ACHN (cell line): ENCODE data around the gene SLC36A4.
A peak's percentile ranks its signal among the peaks of the same experiment; 100 is the strongest.
"Not testable (repeated sequence)": the region's sequence is repeated elsewhere in the genome, so short reads cannot be mapped to it uniquely, and the experiment has no call there.

Experiments
- DNase-seq: peaks from one replicate; pipeline ENCODE4 v3.0.0-alpha.2; 2015
- in situ Hi-C: cut with HindIII; loops from 2 replicates; pipeline ENCODE4 v1.10.0; 2017; ENCODE audit warnings: low sequenced_read_pairs, low pct_ligation_motif_present, low pct_unique_long_range_greater_than_20kb

Gene SLC36A4

DNA sequence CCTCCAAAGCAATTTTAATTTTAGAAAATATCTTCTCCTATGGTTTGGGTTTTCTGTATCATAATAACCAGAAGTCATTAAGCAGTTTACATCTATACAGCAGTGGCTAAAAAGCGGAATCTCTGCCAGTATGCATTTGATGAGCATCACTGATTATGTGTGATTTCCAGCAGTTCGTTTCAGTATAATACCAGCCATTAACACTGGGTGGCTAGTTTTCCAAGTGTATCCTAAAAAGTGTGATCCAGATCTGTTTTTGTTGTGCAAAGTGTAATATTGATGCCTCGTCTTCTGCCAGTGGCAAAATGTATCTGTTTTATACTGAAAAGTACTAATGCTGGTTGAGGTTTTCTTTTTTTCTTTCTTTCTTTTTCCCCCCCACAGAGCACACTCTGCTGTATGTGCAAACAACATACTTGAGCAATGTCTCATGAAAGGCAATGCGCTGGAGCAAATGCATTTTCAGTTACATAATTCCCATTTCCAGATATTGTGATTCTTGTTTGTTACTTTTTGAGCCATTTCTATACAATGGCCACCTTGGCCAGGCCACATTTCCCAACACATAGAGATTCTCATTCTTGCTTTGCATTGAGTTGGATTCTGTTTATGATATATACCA lies 64.2 kb downstream of the SLC36A4 start:
- in situ Hi-C loops = no loop called here
- DNase-seq = no peak

- DNase-seq = no peak
- in situ Hi-C loops = no loop called here
Measured at GRCh38 chr11:93132836-93133235, 65.0 kb downstream of the SLC36A4 start.

DNA sequence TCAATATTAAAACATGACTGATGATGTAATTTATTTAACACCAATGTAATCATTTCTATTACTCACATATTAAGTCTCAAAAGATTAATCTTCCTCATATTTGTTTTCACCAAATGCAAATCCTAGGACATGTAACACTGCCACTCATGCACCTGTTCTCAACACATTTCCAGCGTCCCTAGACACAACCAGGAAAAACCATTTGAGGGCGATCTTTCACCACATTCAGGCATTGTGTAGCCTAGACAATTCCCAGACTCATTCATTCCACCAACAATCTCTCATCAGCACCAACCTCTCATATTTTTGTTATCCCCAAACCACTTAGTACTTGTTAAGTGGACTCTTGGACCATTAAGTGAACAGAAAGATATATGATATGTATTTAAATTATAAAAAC lies 66.1 kb downstream of the SLC36A4 start:
- in situ Hi-C loops = no loop called here
- peak; percentile 14 for DNase-seq

- in situ Hi-C loops = no loop called here
- no peak for DNase-seq
Measured at GRCh38 chr11:93128574-93128973, 69.2 kb downstream of the SLC36A4 start.

- DNase-seq = no peak
- in situ Hi-C loops = no loop called here
Measured at GRCh38 chr11:93123351-93123898, 74.4 kb downstream of the SLC36A4 start.

DNA sequence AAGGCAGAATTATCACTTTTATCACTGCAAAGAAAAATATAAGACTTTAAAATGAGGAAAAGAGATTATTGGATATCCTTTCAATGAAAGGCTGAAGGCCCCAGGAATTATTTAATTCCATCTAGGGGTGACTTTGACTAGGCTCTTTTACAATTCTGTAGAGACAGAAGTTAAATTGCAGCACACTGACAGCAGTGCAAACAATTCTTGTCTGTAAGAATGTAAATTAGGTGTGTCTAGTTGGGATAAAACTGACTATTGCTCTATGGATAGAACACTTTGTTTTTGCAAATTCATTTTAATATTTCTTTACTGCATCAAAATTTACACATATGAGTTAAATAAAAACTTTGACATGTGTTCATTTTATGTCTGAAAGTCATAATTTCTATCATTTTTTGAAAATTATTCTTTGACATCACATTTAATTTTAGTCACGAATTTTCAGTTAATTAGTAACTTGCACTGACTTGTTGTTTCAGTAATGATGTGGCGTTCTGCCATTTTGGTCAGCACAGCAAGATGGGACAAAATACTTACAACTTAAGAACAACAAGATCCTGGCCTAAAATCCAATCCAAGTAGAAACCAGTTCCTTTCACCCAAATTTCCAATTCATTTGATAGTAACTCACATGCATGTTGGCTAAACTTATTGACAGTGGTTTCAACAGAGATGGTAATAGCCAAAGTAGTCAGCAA lies 75.1 kb downstream of the SLC36A4 start:
- no peak for DNase-seq
- in situ Hi-C loops = no loop called here

DNA sequence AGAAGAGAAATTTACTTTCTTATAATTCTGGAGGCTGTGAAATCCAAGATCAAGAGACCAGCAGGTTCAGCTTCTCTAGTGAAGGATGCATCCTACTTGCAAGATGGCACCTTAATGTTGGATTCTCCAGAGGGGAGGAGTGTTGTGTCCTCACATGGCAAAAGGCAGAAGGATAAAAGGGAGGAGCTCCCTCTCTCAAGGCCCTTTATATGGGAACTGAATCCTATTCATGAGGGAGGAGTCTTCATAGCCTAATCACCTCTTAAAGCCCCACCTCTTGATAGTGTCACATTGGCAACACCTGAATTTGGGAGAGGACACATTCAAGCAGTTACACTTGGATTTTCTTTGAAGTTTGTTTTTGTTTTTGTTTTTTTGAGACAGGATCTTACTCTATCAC lies 79.5 kb downstream of the SLC36A4 start:
- no peak for DNase-seq
- in situ Hi-C loops = no loop called here

GRCh38 chr11:93117565-93117964 lies 80.2 kb downstream of the SLC36A4 start:
- no peak for DNase-seq
- in situ Hi-C loops = no loop called here

GRCh38 chr11:93116641-93117441 lies 81.0 kb downstream of the SLC36A4 start:
- DNase-seq = no peak
- in situ Hi-C loops = no loop called here

- in situ Hi-C loops = no loop called here
- no peak for DNase-seq
Measured at GRCh38 chr11:93114304-93114703, 83.5 kb downstream of the SLC36A4 start.

DNA sequence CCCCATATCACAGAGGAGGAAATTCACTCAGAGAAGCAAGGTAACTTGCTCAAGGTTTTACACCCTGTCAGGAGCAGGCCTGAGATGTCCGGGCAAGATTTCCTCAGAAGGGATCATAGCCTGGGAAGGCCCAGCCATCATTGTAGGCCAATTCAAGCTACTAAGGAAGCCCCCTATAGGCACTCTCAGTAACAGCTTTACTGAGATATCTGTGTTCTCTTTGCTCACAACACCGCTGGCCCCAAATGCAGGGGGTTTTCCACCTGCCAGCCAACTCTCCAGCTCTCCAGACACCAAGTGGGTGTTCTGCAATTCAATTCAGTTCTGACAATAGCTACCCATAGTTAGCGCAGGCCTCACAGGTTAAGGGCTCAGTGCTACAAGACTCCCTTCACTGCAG lies 84.0 kb downstream of the SLC36A4 start:
- in situ Hi-C loops = no loop called here
- no peak for DNase-seq

DNA sequence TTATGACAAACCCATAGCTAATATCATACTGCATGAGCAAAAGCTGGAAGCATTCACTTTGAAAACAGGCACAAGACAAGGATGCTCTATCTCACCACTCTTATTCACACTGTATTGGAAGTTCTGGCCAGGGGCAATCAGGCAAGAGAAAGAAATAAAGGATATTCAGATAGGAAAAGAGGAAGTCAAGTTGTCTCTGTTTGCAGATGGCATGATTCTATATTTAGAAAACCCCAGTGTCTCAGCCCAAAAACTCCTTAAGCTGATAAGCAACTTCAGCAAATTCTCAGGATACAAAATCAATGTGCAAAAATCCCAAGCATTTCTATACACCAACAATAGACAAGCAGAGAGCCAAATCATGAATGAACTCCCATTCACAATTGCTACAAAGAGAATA lies 86.6 kb downstream of the SLC36A4 start:
- DNase-seq, in situ Hi-C loops: not testable (repeated sequence)

DNA sequence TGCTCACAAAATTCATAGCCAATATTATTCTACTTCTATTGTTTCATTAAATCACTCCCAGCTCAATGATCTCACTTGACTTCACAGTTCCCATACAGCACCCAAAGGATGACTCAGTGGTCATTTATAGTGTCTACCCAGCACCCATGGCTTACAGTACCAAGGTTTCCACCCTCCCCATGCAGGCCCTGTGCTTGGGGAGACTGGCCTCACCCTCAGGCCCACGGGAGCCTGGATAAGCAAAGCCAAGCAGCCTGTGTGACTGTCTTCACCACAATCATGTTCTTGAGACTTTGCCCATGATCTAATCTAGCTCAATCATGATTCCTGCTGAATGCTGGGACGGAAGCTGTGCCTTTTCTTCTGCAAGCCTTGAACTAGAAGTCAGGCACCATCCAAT lies 97.6 kb downstream of the SLC36A4 start:
- in situ Hi-C loops = no loop called here
- no peak for DNase-seq

GRCh38 chr11:93099806-93100205 lies 98.0 kb downstream of the SLC36A4 start:
- in situ Hi-C loops = no loop called here
- no peak for DNase-seq
